ENCODE results near the gene PTBP3.
A peak's percentile ranks its signal among the peaks of the same experiment; 100 is the strongest.

Gene PTBP3

DNA sequence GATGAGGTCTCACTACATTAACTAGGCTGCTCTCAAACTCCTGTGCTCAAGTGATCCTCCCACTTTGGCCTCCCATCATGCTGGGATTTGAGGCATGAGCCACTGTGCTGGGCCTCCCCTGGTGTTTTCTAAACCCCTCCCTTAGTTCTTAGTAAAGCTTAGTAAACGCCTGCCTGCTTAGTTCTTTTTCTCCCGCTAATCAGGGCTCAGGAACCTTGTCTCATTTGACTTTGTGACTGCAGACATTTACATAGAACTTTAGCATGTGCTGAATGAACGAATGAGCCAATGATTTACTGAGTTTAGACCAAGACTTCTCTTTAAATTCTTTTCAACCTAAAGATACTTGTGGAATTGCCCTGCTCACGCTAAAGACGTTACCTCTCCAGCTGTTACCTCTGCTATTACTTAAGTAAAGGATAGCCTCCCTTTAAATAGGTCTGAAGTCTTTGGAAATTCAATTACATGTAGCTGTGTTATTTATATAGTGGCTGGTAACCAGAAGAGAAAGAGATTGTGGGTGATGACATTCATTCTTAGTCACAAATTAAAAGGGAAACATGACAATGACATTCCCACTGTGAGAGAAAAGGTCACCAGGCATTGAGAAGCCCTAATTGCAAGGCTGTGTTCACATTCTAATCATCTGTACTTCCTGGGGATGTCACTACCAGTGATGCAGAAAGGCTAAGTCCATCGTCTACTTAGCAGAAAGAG, 139.7 kb downstream of the PTBP3 start:
- TF ChIP-seq GATA2 (IDR thresholded peaks at IDR 0.05; ENCODE audit: low read depth, low read length) = no peak
- no peak for TF ChIP-seq GATA3 (IDR thresholded peaks at IDR 0.05; ENCODE audit: low read depth, low read length)

DNA sequence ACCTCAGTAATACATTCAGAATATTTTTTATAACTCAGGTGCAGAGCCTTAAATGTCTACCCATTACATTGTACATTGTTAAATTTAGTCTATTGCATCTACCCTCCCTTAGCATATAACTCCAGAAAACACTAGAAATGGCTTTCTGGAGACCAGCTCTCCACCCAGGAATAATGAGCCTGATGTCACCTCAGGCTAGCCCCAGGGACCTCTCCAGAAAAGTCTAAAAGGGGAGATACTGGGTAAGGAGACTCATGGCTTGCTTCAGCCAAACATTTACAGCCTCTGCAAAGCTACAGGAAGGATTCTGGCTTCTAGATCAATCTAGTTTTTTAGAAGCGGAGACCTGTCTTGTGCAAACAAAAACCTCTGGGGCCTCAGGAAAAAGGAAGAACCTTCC, 144.5 kb downstream of the PTBP3 start:
- no peak for TF ChIP-seq GATA3 (IDR thresholded peaks at IDR 0.05; ENCODE audit: low read depth, low read length)
- TF ChIP-seq GATA2 (IDR thresholded peaks at IDR 0.05; ENCODE audit: low read depth, low read length) = no peak

DNA sequence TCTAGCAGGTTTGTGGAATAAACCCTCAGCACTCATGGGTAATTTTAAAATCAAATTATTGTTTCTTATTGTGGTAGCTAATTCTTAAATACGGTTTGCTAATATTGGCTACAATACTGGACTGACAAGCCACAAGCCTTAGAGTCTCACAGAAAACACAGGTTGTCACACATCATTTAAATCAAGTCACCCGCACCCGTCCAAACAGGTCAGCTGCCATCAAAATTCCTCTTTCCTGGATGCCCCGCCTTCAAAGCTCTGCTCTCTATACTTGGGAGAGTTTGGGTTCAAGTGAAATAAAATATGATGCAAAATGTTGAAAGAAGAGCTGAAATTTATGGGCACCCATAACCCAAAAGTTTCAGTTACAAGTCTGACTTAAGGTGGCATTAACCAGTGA, 146.0 kb downstream of the PTBP3 start:
- TF ChIP-seq GATA2 (IDR thresholded peaks at IDR 0.05; ENCODE audit: low read depth, low read length) = no peak
- no peak for TF ChIP-seq GATA3 (IDR thresholded peaks at IDR 0.05; ENCODE audit: low read depth, low read length)

DNA sequence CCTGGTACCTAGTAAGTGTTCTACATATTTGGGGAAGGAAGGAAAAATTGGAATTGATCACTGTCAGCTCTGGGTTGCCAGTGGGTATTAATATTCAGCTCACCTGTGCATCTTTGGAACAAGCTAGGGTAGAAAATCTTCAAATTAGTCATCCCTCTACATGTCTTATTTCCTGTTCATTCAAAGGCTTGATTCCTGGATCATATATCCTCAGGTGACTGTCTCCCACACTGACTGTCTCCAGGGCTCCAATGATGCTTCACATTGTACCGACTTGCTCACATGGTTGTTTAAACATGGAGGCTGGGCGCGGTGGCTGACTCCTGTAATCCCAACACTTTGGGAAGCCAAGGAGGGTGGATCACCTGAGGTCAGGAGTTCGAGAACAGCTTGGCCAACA, 146.7 kb downstream of the PTBP3 start:
- no peak for TF ChIP-seq GATA3 (IDR thresholded peaks at IDR 0.05; ENCODE audit: low read depth, low read length)
- no peak for TF ChIP-seq GATA2 (IDR thresholded peaks at IDR 0.05; ENCODE audit: low read depth, low read length)

DNA sequence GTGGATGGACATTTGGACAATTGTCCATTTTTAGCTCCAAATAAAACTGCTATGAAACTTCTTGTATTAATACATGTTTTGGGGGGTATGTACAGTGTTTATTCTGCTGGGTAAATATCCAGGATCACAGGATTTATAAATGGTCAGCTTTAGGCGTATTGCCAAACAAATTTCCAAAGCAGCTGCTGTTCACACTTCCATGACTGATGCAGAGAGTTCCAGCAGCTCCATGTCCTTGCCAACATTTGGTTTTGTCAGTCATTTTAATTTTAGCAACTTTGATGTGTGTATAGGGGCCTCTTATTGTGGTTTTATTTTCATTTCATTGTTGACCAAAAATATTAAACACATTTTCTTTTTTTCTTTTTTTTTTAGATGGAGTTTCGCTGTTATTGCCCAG, 148.5 kb downstream of the PTBP3 start:
- no peak for TF ChIP-seq GATA3 (IDR thresholded peaks at IDR 0.05; ENCODE audit: low read depth, low read length)
- no peak for TF ChIP-seq GATA2 (IDR thresholded peaks at IDR 0.05; ENCODE audit: low read depth, low read length)

DNA sequence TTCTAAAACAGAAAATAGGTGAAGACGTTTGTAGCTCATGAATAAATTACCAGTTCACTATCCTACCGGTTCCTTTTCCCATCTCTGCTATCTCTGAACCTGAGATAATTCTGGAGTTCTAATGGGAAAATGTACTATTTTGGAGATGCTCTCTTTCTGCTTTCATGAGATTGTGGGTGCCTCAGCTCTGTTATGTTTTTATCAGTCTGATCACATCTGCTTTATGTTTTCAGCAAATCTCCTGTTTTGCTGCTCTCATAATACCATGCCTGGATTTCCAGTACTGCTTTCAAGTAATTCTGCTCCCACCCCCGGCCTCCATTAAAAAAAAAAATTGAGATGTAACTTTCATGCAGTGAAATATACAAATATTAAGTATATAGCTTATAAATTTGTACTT, 149.2 kb downstream of the PTBP3 start:
- TF ChIP-seq GATA3 (IDR thresholded peaks at IDR 0.05; ENCODE audit: low read depth, low read length) (peak; percentile 94), GATA2 (IDR thresholded peaks at IDR 0.05; ENCODE audit: low read depth, low read length) (peak; percentile 90)

DNA sequence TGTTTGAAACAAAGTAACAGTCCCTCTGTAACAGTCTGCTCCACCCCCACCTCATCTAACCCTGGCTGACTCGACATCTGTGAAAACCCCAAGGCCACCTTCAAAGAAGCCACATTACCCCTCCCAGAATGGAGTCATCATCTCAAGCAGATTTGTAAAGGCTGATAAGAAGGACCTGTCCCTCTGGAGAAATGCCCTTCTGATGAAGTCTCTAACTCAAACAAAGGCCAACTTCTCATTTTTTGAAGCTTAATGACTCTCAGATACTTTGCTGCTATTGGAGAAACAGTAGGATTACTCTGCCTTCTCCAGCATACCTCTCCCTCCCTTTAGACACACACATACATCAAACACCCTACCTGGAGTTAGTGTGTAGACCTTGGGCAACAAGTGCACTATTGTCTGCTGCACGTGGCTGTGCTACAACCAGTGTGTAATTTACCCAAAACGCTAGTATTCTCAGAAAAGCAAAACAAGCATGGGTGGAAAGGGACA, 153.0 kb downstream of the PTBP3 start:
- TF ChIP-seq GATA3 (IDR thresholded peaks at IDR 0.05; ENCODE audit: low read depth, low read length) (no peak), GATA2 (IDR thresholded peaks at IDR 0.05; ENCODE audit: low read depth, low read length) (no peak)

DNA sequence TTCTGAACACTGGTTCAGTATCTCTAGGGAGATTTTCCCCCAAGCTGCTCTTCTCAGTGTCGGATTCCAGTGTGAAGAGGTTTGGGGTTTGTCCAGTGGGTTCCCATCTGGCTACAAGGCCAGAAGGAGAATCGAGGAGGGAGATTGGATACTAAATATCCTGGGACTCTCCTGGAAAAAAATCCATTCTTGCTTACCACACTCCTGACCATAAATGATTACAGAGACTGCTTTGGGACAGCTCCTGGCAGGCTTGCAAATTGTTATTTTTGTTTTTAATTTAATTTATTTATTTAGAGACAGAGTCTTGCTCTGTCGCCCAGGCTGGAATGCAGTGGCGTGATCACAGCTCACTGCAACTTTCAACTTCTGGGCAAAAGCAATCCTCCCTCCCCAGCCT, 153.6 kb downstream of the PTBP3 start:
- TF ChIP-seq GATA2 (IDR thresholded peaks at IDR 0.05; ENCODE audit: low read depth, low read length) = no peak
- TF ChIP-seq GATA3 (IDR thresholded peaks at IDR 0.05; ENCODE audit: low read depth, low read length) = no peak

DNA sequence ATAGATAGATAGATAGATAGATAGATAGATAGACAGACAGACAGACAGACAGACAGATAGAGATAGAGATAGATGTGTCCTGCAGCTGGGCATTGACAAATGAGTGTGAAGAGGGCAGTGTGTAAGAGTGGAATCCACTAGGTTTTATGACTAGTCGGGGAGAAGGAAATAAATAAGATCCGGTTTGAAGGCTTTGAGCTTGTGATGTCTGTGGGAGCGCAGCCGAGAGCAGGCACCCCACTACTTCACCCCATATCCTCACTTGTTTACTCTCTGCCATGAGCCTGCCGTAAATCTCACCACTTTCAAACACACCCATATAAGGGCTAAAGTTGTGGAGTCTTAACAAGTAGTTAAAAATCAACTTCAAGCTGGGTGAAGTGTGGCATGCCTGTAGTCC, 156.9 kb downstream of the PTBP3 start:
- TF ChIP-seq GATA2 (IDR thresholded peaks at IDR 0.05; ENCODE audit: low read depth, low read length) (no peak), GATA3 (IDR thresholded peaks at IDR 0.05; ENCODE audit: low read depth, low read length) (no peak)

DNA sequence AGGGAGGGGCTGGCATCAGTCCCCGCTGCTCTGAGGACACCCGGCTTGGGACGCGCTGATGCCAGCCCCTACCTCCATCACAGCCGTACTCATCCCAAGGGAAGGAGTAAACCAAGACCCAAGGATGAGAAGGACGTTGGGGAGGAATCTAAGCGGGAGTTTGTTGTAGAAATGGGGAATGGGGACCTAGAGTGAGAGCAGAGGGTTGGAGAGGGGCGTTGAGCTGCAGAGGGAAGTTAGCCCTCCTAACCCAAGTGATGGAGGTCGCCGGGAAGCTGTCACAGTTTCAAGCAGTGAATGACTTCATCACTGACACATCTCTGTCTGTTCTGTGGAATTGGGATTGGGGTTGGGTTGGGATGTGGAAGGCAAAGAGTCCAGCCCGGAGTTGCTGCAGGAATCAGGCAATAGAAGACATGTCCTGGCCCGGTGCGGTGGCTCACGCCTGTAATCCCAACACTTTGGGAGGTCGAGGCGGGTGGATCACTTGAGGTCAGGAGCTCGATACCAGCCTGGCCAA, 157.6 kb downstream of the PTBP3 start:
- no peak for TF ChIP-seq GATA2 (IDR thresholded peaks at IDR 0.05; ENCODE audit: low read depth, low read length)
- no peak for TF ChIP-seq GATA3 (IDR thresholded peaks at IDR 0.05; ENCODE audit: low read depth, low read length)

DNA sequence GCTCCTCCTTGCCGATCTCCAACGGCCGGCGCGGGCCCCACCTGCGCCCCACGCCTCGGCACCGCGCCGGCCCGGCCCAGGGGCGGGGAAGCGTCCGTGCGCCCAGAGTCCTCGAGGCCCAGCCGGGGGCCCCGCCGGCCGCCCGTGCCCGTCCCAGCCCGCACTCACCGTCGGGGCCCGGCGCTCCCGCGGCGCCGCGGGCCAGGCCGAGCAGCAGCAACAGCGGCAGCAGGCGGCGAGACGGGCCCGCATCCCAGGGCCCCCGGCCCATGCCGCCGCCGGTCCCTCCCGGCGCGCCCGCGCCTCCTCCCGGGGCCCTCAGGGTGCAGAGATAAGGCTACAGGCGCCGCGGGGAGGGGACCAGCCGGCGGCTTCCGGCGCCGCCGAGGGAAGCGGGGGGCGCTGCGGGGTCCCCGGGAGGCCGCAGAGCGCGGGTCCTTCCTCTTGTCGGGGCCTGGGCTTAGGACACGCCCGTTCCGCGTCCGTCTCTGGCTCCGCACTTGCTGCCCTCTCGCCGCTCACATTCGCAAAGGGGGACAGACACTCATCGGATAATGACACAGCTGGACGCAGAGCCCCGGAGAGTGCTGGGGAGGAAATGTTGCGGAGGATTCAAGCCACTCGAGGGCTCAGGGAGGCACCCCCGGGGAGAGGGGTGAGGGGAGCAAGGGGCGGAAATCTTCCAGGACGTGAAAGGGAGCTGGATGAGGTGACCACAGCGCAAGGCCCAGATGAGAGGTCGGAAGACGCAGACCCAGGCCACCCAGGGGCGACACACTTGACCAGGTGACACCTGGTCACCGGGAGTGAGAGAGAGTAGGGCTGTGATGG, 158.2 kb downstream of the PTBP3 start, which contains the start of gene SUSD1:
Gene SUSD1 (minus strand): TSS at position 333 of the 831 bp plus-strand sequence. CDS start 62 bp downstream, at position 271.
- TF ChIP-seq GATA2 (IDR thresholded peaks at IDR 0.05; ENCODE audit: low read depth, low read length) (peak; percentile 48), GATA3 (IDR thresholded peaks at IDR 0.05; ENCODE audit: low read depth, low read length) (no peak)

DNA sequence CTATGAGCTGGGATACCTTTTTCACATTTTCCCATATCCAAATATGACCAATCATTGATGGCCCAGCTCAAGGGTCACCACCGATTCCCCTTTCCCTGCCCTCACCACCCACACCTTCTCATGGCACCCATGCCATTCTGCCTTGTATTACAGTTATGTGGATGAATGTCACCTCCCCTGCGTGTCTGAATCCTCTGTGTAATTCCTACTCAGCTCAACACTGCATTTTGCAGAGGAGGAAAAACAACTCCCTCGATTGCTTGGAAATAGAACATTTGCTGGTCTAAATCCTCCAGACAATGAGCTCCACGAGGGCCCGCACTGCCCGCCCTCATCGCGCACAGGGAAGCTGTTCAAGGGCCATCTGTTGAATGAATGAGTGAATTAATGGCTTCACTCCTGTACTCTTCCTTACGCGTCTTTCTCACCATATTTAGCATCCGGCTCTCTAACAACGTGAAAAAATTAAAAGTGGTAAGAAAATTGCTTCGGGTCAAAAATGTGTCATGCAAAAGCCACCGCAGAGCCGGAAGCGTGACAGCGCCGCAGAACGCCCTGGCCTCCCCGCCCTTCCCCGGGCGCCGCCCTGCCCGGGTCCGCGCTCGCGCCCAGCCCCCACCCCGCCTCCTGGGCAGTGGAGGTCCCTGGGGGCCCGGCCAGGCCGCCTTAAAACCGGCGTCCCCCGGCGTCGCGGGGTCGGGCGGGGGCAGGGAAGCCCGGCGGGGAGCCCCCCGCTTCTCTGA, 159.0 kb downstream of the PTBP3 start:
- no peak for TF ChIP-seq GATA2 (IDR thresholded peaks at IDR 0.05; ENCODE audit: low read depth, low read length)
- TF ChIP-seq GATA3 (IDR thresholded peaks at IDR 0.05; ENCODE audit: low read depth, low read length) = no peak

DNA sequence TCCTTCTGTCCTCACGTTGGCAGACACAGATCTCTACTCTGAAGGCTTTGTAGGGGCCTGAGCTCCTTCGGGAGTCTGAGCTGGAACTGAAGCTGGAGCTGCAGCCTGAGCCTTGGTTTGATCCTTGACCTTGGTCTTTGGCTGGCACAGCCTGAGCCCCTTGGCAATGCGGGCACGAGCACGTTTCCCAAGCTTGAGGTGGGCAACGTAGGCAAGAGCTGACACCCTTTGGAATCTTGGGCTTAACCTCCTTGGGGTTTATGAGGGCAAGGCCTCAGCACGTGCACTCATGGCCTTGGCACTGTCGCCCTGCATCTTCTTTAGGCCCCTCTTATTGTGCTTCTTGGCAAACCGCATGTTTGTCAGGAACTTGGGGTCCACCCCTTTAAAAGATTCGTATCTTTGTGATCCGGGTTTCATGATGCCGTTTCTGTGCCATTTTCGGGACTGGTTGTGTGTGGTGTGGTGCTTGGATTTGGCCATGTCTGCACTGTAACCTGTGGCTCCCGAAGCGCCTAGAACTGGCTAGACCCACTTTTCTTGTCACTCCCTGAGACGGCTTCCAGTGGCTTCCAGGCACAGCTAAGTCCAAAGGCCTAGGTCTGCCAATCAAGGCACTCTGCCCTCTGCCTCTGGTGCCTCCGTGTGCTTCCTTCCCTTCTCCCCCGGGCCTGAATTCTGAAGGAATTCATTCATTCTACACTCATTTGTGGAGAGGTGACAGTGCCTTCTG, 159.8 kb downstream of the PTBP3 start:
- TF ChIP-seq GATA3 (IDR thresholded peaks at IDR 0.05; ENCODE audit: low read depth, low read length) (no peak), GATA2 (IDR thresholded peaks at IDR 0.05; ENCODE audit: low read depth, low read length) (no peak)

Measured in SH-SY5Y (cell line).